Brain microvascular endothelial cell (primary cell): ENCODE results near the gene LRIG2.

Experiments used
- DNase-seq: peaks from one replicate; pipeline ENCODE4 v3.0.0-alpha.2; 2020
- H3K27ac ChIP-seq: fragments of 250-450 bp; sonication (Bioruptor Pico); 2 replicates; pipeline ENCODE4 v1.5.1; 2020; ENCODE audit warnings: mild to moderate bottlenecking, moderate library complexity
- H3K27me3 ChIP-seq: fragments of 250-450 bp; sonication (Bioruptor Pico); replicated peaks from 2 replicates; pipeline ENCODE4 v1.5.1; 2020; ENCODE audit warnings: mild to moderate bottlenecking
- H3K36me3 ChIP-seq: fragments of 250-450 bp; sonication (Bioruptor Pico); replicated peaks from 2 replicates; pipeline ENCODE4 v1.5.1; 2020; ENCODE audit warnings: mild to moderate bottlenecking
- H3K4me3 ChIP-seq: 2 replicates; pipeline ENCODE4 v1.5.1; 2011; ENCODE audit warnings: low read depth, mild to moderate bottlenecking, control low read depth, low read length, moderate library complexity
- CTCF ChIP-seq: IDR thresholded peaks from 2 replicates; pipeline ENCODE4 v1.5.1; 2011; ENCODE audit warnings: low read depth, mild to moderate bottlenecking, moderate library complexity, low read length, control low read depth, inconsistent platforms; ENCODE audit errors: missing control alignments
- in situ Hi-C: cut with HindIII; loops from 2 replicates; pipeline ENCODE4 v1.10.0; 2017; ENCODE audit warnings: low sequenced_read_pairs, low pct_ligation_motif_present

LRIG2 gene

GRCh38 chr1:113126207-113126606 is 53.2 kb downstream of the LRIG2 start:
- DNase-seq = no peak
- H3K27me3 ChIP-seq = no peaks in the 10 kb centered on the region
- in situ Hi-C loops = no loop called here
- H3K36me3 ChIP-seq = peaks cover 31% of the 10 kb centered on the region
- H3K27ac ChIP-seq = no peak overlapping the region
- TF ChIP-seq CTCF = no peak
- no peak overlapping the region for H3K4me3 ChIP-seq

- Histone ChIP-seq H3K36me3 (peaks cover 23% of the 10 kb centered on the region), H3K4me3 (no peak overlapping the region), H3K27ac (no peak overlapping the region), H3K27me3 (no peaks in the 10 kb centered on the region)
- TF ChIP-seq CTCF = no peak
- DNase-seq = no peak
- in situ Hi-C loops = no loop called here
Measured at GRCh38 chr1:113128116-113128515, 55.1 kb downstream of the LRIG2 start.

DNA sequence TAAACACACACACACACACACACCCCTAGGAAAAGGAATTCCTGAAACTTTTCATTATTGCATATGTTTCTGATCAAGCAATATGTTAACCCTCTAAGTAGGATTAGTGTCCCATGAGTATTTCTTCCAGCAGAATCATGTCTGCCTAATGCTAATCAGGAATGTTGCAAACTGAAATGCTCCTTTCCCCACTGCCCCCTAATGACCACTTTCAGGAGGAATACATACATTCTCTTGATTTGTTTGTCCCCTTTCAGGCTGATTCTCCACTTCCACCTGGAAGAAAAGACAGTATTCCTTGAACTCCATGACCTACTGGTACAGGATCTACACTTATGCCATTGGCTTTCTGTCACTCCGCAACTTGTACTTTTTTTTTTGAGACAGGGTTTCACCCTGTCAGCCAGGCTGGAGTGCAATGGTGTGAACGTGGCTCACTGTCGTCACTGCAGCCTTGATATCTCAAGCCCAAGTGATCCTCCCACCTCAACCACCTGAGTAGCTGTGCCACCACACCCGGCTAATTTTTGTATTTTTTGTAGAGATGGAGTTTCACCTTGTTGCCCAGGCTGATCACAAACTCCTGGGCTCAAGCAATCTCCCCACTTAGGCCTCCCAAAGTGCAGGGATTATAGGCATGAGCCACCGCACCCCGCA is 56.7 kb downstream of the LRIG2 start:
- Histone ChIP-seq H3K27ac (no peak overlapping the region), H3K4me3 (no peak overlapping the region), H3K27me3 (no peaks in the 10 kb centered on the region), H3K36me3 (peaks cover 16% of the 10 kb centered on the region)
- TF ChIP-seq CTCF = no peak
- in situ Hi-C loops = no loop called here
- DNase-seq = no peak

DNA sequence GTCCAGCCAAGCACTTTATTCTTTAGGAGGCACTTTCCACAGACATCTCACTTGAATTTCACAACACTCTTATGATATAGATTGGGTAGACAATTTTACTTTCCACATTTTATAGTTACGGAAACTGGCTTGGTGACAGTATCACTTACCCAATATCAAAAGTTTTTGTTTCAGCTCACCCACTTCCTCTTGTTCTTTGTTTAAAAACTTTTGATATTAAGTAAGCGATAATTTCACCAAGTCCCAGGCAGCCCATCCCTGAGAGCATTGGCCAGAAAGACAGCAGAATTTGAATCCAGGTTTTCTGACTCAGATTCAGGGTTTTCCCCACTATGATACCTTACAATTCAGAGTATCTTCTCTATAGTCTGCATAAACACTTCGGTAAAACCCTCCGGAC is 60.0 kb downstream of the LRIG2 start:
- Histone ChIP-seq H3K27ac (no peak overlapping the region), H3K36me3 (peaks cover 2% of the 10 kb centered on the region), H3K4me3 (no peak overlapping the region), H3K27me3 (no peaks in the 10 kb centered on the region)
- in situ Hi-C loops = no loop called here
- no peak for TF ChIP-seq CTCF
- DNase-seq = no peak

DNA sequence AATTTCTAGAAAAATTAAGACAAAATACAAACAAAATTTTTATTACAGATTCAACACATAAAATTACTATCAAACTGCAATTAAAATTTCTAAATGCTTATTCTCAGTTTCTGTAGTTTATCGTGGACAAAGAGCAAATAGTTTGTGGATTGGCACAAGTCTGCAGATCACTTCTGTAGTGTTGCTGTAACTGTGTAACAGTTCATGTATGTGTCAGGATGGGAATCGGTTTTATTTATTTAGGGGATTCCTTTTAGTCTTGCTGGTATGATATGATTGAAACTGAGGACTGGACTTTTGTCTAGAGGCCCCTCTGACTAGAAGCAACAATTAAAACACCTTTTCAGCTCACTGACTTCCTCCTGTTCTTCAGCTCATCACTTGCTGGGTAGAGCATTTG is 60.8 kb downstream of the LRIG2 start:
- DNase-seq = no peak
- Histone ChIP-seq H3K27me3 (no peaks in the 10 kb centered on the region), H3K36me3 (no peaks in the 10 kb centered on the region), H3K27ac (no peak overlapping the region), H3K4me3 (no peak overlapping the region)
- TF ChIP-seq CTCF = no peak
- in situ Hi-C loops = no loop called here

- DNase-seq = no peak
- in situ Hi-C loops = no loop called here
- no peaks in the 10 kb centered on the region for H3K36me3 ChIP-seq
- H3K4me3 ChIP-seq = no peak overlapping the region
- no peak for TF ChIP-seq CTCF
- no peaks in the 10 kb centered on the region for H3K27me3 ChIP-seq
- no peak overlapping the region for H3K27ac ChIP-seq
Measured at GRCh38 chr1:113135460-113135859, 62.5 kb downstream of the LRIG2 start.
